ENCODE results near the gene SCGB1A1. TPM values are rescaled to one million over a fixed set of nuclear protein-coding genes. Genes with fewer than 3 reads are reported as not detected.
"Not testable (repeated sequence)": the region's sequence is repeated elsewhere in the genome, so short reads cannot be mapped to it uniquely, and the experiment has no call there.

SCGB1A1 gene
- total RNA-seq, 1 donor = not detected

- Histone ChIP-seq H3K27me3 (ENCODE audit: insufficient read depth, low read length) (no peaks in the 10 kb centered on the region), H3K27ac (ENCODE audit: low read depth, low read length) (no peak overlapping the region), H3K9me3 (ENCODE audit: low read depth, low read length) (no peaks in the 10 kb centered on the region), H3K4me3 (ENCODE audit: insufficient read depth, low read length) (no peak overlapping the region), H3K4me2 (ENCODE audit: insufficient read depth, low read length) (no peak overlapping the region), H2AFZ (ENCODE audit: low read length) (no peak overlapping the region), H3K36me3 (ENCODE audit: insufficient read depth, low read length) (no peaks in the 10 kb centered on the region), H3K79me2 (ENCODE audit: insufficient read depth, low read length) (no peaks in the 10 kb centered on the region), H3K4me1 (ENCODE audit: insufficient read depth, low read length) (no peaks in the 10 kb centered on the region), H4K20me1 (ENCODE audit: insufficient read depth, low read length) (no peaks in the 10 kb centered on the region)
- no peak for TF ChIP-seq CTCF (IDR thresholded peaks at IDR 0.05; ENCODE audit: extremely low read depth, low read depth, low read length)
- no peak for DNase-seq (ENCODE audit: insufficient read length, low spot score, missing footprints)
Observed at GRCh38 chr11:62374801-62375200, 44.0 kb upstream of the SCGB1A1 start.

GRCh38 chr11:62378459-62379063 lies 40.3 kb upstream of the SCGB1A1 start:
- H3K27me3 ChIP-seq (ENCODE audit: insufficient read depth, low read length); DNase-seq (ENCODE audit: insufficient read length, low spot score, missing footprints); H4K20me1 ChIP-seq (ENCODE audit: insufficient read depth, low read length); H3K9me3 ChIP-seq (ENCODE audit: low read depth, low read length); H3K36me3 ChIP-seq (ENCODE audit: insufficient read depth, low read length); H3K4me2 ChIP-seq (ENCODE audit: insufficient read depth, low read length); H2AFZ ChIP-seq (ENCODE audit: low read length); H3K4me1 ChIP-seq (ENCODE audit: insufficient read depth, low read length); H3K79me2 ChIP-seq (ENCODE audit: insufficient read depth, low read length); H3K27ac ChIP-seq (ENCODE audit: low read depth, low read length); H3K4me3 ChIP-seq (ENCODE audit: insufficient read depth, low read length): not testable (repeated sequence)
- TF ChIP-seq CTCF (IDR thresholded peaks at IDR 0.05; ENCODE audit: extremely low read depth, low read depth, low read length) = peak; percentile 35

- H3K4me2 ChIP-seq (ENCODE audit: insufficient read depth, low read length); DNase-seq (ENCODE audit: insufficient read length, low spot score, missing footprints); H2AFZ ChIP-seq (ENCODE audit: low read length); H3K4me1 ChIP-seq (ENCODE audit: insufficient read depth, low read length); H4K20me1 ChIP-seq (ENCODE audit: insufficient read depth, low read length); H3K27me3 ChIP-seq (ENCODE audit: insufficient read depth, low read length); H3K4me3 ChIP-seq (ENCODE audit: insufficient read depth, low read length); H3K79me2 ChIP-seq (ENCODE audit: insufficient read depth, low read length); H3K36me3 ChIP-seq (ENCODE audit: insufficient read depth, low read length); H3K27ac ChIP-seq (ENCODE audit: low read depth, low read length); H3K9me3 ChIP-seq (ENCODE audit: low read depth, low read length): not testable (repeated sequence)
Observed at GRCh38 chr11:62379586-62379985, 39.2 kb upstream of the SCGB1A1 start.

GRCh38 chr11:62380821-62381245 lies 38.0 kb upstream of the SCGB1A1 start:
- not testable (repeated sequence) for H3K36me3 ChIP-seq (ENCODE audit: insufficient read depth, low read length)

More at GRCh38 chr11:62380821-62381245, 38.0 kb upstream of the SCGB1A1 start:
- H3K4me2 ChIP-seq (ENCODE audit: insufficient read depth, low read length) = peak overlapping the region; percentile 71
- H3K27ac ChIP-seq (ENCODE audit: low read depth, low read length); H3K27me3 ChIP-seq (ENCODE audit: insufficient read depth, low read length); H3K79me2 ChIP-seq (ENCODE audit: insufficient read depth, low read length); H4K20me1 ChIP-seq (ENCODE audit: insufficient read depth, low read length); H3K4me1 ChIP-seq (ENCODE audit: insufficient read depth, low read length); H3K9me3 ChIP-seq (ENCODE audit: low read depth, low read length): not testable (repeated sequence)
- peak overlapping the region; percentile 54 for H3K4me3 ChIP-seq (ENCODE audit: insufficient read depth, low read length)
- peak; percentile 48 for DNase-seq (ENCODE audit: insufficient read length, low spot score, missing footprints)
- H2AFZ ChIP-seq (ENCODE audit: low read length) = peak overlapping the region; percentile 41
- peak; percentile 73 for TF ChIP-seq CTCF (IDR thresholded peaks at IDR 0.05; ENCODE audit: extremely low read depth, low read depth, low read length)

Measured in osteoblast (primary cell).